Testis (tissue), 2 donors: ENCODE data around the gene HPS1.

Source experiments
- POLR2A ChIP-seq: fragments of 450-650 bp; IDR thresholded peaks from one replicate; pipeline ENCODE4 v1.6.1; 2017; ENCODE audit warnings: antibody characterized with exemption, mild to moderate bottlenecking, moderate library complexity
- TF ChIP-seq, protein P1 (sequence below), 3 experiments: fragments of 450-650 bp in 2 of 3; fragments of 200-600 bp in 1 of 3; sonication (generic) in 1 of 3; IDR thresholded peaks; one replicate each; pipeline ENCODE4 v1.5.1; 2016 to 2019; ENCODE audit warnings: antibody characterized with exemption in 3 of 3, mild to moderate bottlenecking in 2 of 3, moderate library complexity in 1 of 3

DNA sequence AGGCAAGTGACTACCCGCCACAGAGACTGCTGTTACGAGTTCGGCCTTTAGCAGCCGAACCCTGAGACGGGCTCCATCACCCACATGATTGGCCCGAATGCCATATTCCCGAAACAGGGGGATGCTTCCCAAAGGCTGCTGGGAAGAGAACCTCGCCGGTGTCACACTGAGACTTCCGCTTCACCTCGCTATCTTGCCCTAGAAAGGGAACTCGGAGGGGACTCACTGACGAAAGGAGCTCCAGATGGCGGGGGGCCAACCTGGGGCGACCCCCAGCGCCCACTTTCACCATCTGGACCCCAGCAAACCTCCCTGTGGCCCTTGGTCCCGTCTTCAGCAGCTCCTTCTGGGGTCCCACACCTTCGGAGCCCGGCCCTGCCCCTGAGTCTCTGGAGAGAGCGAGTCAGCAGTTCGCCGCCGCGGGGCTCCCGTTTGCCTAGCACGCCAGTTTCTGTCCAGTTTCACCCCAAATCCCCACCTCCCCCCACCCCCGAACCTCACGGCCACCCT lies 529 bp downstream of the HPS1 start:
- TF ChIP-seq, protein P1, sequence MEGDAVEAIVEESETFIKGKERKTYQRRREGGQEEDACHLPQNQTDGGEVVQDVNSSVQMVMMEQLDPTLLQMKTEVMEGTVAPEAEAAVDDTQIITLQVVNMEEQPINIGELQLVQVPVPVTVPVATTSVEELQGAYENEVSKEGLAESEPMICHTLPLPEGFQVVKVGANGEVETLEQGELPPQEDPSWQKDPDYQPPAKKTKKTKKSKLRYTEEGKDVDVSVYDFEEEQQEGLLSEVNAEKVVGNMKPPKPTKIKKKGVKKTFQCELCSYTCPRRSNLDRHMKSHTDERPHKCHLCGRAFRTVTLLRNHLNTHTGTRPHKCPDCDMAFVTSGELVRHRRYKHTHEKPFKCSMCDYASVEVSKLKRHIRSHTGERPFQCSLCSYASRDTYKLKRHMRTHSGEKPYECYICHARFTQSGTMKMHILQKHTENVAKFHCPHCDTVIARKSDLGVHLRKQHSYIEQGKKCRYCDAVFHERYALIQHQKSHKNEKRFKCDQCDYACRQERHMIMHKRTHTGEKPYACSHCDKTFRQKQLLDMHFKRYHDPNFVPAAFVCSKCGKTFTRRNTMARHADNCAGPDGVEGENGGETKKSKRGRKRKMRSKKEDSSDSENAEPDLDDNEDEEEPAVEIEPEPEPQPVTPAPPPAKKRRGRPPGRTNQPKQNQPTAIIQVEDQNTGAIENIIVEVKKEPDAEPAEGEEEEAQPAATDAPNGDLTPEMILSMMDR (IDR thresholded peaks at IDR 0.05) = no peak
- TF ChIP-seq POLR2A = no peak
